Putamen (tissue), 1 donor: ENCODE measurements around the gene POLR2F.

Experiments used
- DNase-seq: peaks from one replicate; pipeline ENCODE4 v3.0.0-alpha.2; 2016; ENCODE audit warnings: low spot score

The POLR2F gene

DNA sequence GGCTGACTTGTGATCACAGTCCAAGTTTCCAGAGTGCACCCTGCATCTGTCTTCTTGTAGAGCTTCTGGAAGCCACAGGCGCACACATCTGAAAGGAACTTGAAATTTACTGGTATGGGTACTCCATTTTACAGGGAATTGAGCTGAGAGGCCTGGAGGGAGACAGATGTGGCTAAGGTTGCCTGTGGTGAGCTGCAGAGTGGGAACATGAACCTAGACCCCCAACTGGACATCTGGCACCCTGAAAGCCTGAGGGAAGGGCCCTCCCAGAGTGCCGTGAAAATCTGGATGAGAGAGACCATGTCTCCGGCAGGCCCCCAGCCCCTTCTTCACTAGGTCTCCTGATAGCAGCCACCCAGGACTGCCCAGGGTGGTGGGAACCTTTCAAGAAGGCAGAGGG, 53.4 kb downstream of the POLR2F start:
- DNase-seq = no peak

- DNase-seq = no peak
These were observed 53.9 kb downstream of the POLR2F start for GRCh38 chr22:38007330-38007902.

DNA sequence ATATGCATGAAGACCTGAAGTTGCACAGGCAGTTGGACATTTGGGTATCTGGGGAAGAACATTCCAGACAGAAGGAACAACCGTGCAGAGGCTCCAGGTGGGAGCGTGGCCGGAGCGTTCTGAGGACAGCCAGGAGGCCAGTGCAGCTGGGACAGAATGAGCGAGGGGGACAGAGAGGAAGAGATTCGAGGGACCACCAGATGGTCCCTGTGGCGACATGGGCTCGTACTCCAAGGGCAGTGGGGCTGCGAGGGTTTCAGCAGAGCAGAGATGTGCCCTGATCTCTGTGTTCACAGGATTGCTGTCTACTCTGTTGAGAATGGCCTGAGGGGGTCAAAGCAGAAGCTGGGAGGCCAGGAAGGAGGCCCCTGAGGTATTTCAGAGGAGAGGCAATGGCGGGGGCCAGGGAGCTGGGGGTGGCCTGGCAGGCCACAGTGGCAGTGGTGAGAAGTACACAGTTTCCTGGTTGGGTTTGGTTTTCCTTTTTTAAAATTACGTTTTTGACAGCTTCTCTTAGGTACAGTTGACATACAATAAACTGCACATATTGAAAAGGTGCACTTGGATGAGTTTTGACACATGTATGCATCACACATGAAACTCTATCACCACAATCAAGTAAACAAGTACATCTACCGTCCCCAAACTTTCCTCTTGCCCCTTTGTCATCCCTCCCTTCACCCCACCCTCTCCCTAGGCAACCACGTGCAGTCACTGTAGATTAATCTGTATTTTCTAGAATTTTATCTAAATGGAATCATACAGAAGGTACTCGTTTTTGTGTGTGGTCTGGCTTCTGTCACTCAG, 55.7 kb downstream of the POLR2F start:
- DNase-seq = no peak

DNA sequence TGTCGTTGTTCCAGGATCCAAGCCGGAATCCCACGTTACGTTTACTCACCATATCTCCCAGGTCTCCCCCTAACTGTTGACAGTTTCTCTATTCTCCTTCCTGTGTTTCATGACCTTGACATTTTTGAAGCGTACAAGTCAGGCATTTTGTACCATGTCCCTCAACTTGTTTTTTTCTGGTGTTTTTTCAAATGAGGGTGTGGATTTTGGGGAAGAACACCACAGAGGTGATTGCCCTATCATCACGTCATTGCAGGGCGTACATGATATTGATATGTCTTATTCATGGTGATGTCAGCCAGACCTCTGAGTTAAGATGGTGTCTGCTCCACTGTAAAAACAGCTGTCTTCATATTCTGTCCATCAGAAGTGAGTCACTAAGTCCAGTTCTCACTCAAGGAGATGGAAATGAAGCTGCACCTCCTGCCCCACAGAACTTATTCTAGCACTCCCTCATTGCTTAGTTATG, 59.1 kb downstream of the POLR2F start:
- no peak for DNase-seq

GRCh38 chr22:38014083-38014482, 60.6 kb downstream of the POLR2F start:
- DNase-seq = no peak

DNA sequence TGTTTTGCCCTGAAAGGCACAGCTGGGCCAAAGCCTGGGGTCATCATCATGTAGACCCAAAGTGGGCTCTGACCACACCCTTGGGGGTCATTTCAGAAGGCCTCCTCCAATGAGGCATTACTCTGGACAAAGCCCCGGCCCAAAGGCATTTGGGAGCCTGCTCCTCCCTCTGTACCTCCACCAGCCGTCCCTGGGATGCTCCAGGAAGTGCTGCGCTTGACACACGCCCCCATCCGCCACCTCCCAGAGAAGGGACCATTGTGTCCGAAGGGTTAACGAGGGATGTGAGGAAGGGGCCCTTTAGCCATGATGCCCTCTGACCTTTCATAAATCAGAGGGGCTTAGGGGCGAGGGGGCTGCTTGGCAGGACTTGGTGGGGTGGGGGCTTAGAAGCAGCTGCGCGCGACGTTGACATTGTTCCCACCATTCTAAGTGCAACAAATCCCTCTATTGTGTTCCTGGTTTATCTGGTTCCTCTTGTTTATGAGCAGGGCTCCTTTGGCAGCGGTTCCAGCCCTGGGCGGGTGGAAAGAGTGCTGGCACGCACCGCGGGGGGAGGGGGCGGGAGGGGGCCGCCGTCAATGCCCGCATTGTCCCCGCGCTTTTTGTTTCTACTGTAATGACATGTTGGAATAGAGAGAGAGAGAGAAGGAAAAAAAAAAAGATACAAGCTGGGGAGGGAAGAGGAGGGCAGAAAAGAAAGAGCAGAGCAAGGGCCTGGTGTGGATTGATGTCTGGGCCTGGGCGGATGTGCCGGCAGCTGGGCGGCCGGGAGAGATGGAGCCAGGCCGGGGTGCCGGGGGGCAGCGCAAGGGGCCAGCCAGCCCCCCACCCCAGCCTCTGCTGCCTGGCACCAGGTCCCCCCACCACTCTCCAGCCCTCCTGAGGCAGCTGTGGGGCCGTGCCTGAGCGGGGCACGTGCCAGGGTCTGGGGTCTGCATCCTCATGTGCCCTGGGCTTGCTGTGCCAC, 63.0 kb downstream of the POLR2F start:
- peak; percentile 93 for DNase-seq

DNA sequence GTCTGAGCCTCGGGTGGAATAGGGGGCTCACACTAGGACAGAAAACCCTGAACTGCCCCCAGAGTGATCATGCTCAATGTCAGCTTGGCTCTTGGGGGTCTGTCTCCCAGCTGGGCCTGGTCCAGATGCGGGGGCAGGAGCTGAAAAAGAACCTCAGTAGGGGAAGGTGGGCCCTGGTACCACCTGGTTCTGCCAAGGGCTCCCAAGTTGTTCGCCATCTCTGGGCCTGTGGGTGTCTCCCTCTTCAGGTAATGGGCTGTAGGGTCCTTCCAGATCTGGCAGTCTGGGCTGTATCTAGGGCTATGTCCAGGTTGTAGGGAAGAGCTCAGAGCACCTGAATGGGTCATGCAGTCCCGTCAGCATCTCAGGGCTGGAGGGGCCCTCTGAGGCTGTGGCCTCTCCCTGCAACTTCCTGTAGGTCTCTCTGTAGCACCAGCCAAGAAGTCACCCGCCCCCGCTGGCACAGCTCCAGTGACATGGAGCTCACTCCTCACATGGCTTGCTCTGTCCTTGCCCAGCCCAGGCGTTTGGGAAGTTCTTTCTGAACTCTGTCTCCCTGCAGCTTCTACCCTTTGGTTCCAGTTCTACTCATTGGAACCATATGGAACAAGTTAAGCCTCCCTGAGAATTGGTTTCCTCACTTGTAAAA, 63.9 kb downstream of the POLR2F start:
- DNase-seq = peak; percentile 89

DNA sequence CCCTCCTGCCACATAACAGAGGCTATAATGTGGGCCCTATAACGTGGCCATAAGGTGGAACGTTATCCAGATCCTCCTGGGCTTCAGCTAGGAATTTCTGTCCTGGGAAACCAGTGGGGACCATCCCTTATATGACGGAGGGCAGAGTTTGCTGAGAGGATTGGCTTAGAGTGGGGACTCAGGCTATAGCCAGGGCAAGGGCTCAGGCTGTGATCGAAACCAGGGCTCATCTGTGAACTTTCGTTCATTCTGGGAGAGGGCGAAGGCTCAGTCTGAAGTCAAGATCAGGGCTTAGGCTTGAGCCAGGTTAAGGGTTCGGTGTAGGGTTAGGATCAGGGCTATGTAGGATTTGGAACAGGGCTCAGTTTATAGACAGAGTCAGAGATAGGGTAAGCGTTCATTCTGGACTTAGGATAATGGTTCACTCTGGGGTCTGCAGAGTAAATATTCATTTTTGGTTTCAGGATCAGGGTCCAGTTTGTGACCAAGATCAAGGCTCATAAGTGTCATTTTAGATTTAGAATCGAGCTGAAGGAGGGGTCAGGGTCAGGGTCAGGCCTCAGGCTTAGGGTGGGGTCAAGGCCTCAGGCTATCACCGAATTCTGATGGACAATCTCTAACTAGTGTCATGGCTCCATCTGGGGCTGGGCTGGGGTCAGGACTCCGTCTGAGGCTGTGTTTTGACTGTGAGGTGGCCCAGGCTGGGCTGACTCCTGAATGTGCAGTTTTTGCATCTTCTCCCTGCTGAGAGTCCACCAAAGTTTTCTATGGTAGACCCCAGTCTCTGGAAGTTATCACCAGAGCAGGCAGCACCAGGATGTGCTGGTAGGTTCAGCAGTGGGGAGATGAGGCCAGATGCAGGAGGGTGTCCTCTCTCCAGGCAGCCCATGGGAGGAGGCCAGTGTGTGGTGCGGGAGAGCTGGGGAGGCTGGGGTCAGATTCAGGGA, 64.7 kb downstream of the POLR2F start:
- DNase-seq = no peak
